K562 (cell line): ENCODE measurements around the gene ERICH6B. TPM values are rescaled to one million over a fixed set of nuclear protein-coding genes. Genes with fewer than 3 reads are reported as not detected.

ENCODE experiments used
- ATAC-seq: fragments of 200-7000 bp; cut with Tn5 transposase; 3 replicates; pipeline ENCODE4 v1.9.1; 2020; ENCODE audit warnings: moderate library complexity
- BruUV-seq: library from RNA; stranded (reverse); fragments of 400-500 nt; replicated peaks from 2 replicates; lab custom pipeline; 2021; lab: Mats Ljungman, UMichigan
- CTCF ChIA-PET: fragments of 300-600 bp; formaldehyde crosslinking; extraction: SDS; loops from one replicate; lab custom pipeline; 2021; ENCODE audit warnings: low intra/inter-chr PET ratio; lab: Yijun Ruan, JAX
- POLR2A ChIA-PET: fragments of 300-600, 350-650 bp; sonication (Branson Sonifier 250); formaldehyde crosslinking; extraction: SDS; loops from one replicate; lab custom pipeline; 2021; ENCODE audit warnings: antibody characterized with exemption, inconsistent platforms; lab: Yijun Ruan, JAX
- DNase-seq, 4 experiments: peaks; one replicate each; pipeline versions ENCODE4 v3.0.0 to v3.0.0-alpha.2; 2011 to 2018; ENCODE audit warnings: low spot score in 3 of 4, mixed read lengths in 3 of 4; ENCODE audit errors: extremely low read depth in 1 of 4
- FAIRE-seq: peaks from 2 replicates; lab custom pipeline; 2011; peaks lifted over from hg19 to GRCh38; lab: Jason Lieb, UNC
- H2AFZ ChIP-seq: 2 replicates; pipeline ENCODE4 v1.6.0; 2011; ENCODE audit warnings: low read depth, low read length, control low read depth, inconsistent platforms
- H3K27ac ChIP-seq: fragments of 200-600 bp; 3 replicates; pipeline ENCODE4 v1.8.0; 2011; ENCODE audit warnings: low read depth, mild to moderate bottlenecking, control low read depth, inconsistent platforms, low read length, moderate library complexity, mixed read lengths; ENCODE audit errors: extremely low read depth
- H3K27me3 ChIP-seq, 2 experiments: fragments of 300-600 bp in 1 of 2; 2 replicates in 1 of 2; 3 replicates in 1 of 2; pipeline versions ENCODE4 v1.6.0 to v1.8.0; 2011; ENCODE audit warnings: inconsistent platforms in 2 of 2, low read length in 2 of 2, mild to moderate bottlenecking in 1 of 2, mixed read lengths in 1 of 2, moderate library complexity in 1 of 2; ENCODE audit not compliant: control insufficient read depth in 2 of 2, insufficient read depth in 2 of 2
- H3K36me3 ChIP-seq: fragments of 300-600 bp; 3 replicates; pipeline ENCODE4 v1.8.0; 2011; ENCODE audit warnings: mild to moderate bottlenecking, low read length, inconsistent platforms; ENCODE audit not compliant: control insufficient read depth, insufficient read depth
- H3K4me1 ChIP-seq, 2 experiments: fragments of 200-600 bp in 1 of 2; replicated peaks in 1 of 2; 2 replicates in 1 of 2; 3 replicates in 1 of 2; pipeline versions ENCODE4 v1.5.1 to v1.8.0; 2011; ENCODE audit warnings: inconsistent platforms in 2 of 2, low read length in 2 of 2, mild to moderate bottlenecking in 1 of 2, mixed read lengths in 1 of 2, moderate library complexity in 1 of 2; ENCODE audit not compliant: control insufficient read depth in 2 of 2, insufficient read depth in 2 of 2
- H3K4me2 ChIP-seq: 2 replicates; pipeline ENCODE4 v1.6.1; 2011; ENCODE audit warnings: low read length, control low read depth, inconsistent platforms, mixed read lengths; ENCODE audit not compliant: insufficient read depth
- H3K4me3 ChIP-seq: fragments of 200-600 bp; sonication (generic), shearing (Covaris generic); 2 replicates; pipeline ENCODE4 v1.5.1; 2016; ENCODE audit warnings: control low read depth, inconsistent platforms
- H3K79me2 ChIP-seq: fragments of 200-600 bp; 3 replicates; pipeline ENCODE4 v1.8.0; 2011; ENCODE audit warnings: low read length, inconsistent platforms; ENCODE audit not compliant: control insufficient read depth, insufficient read depth
- H3K9ac ChIP-seq, 2 experiments: 2 replicates each; pipeline versions ENCODE4 v1.6.0 to v1.6.1; 2011; ENCODE audit warnings: low read depth in 2 of 2, low read length in 2 of 2, control low read depth in 1 of 2, inconsistent platforms in 1 of 2, mild to moderate bottlenecking in 1 of 2, mixed read lengths in 1 of 2; ENCODE audit not compliant: insufficient read depth in 1 of 2
- H3K9me1 ChIP-seq: one replicate; pipeline ENCODE4 v1.6.0; 2011; ENCODE audit warnings: inconsistent platforms, mild to moderate bottlenecking, low read length, moderate library complexity; ENCODE audit not compliant: control insufficient read depth, insufficient read depth
- H3K9me3 ChIP-seq: replicated peaks from 2 replicates; pipeline ENCODE4 v1.5.1; 2011; ENCODE audit warnings: low read depth, low read length, inconsistent platforms; ENCODE audit not compliant: control insufficient read depth, insufficient read depth
- H4K20me1 ChIP-seq: replicated peaks from 2 replicates; pipeline ENCODE4 v1.6.1; 2011; ENCODE audit warnings: low read length, inconsistent platforms, mixed read lengths; ENCODE audit not compliant: control insufficient read depth, insufficient read depth
- CHD1 ChIP-seq: fragments of 200-600 bp; sonication (generic); IDR thresholded peaks from one replicate; pipeline ENCODE4 v1.6.1; 2012; ENCODE audit warnings: mild to moderate bottlenecking, moderate library complexity, low read length, inconsistent platforms
- ERF ChIP-seq: fragments of 450-650 bp; formaldehyde crosslinking; IDR thresholded peaks from 2 replicates; pipeline ENCODE4 v1.4.0; 2020; ENCODE audit warnings: mild to moderate bottlenecking, mixed read lengths
- HDAC3 ChIP-seq: fragments of 450-650 bp; IDR thresholded peaks from 2 replicates; pipeline ENCODE4 v1.6.1; 2018; ENCODE audit warnings: borderline replicate concordance, mild to moderate bottlenecking, moderate library complexity; ENCODE audit not compliant: partially characterized antibody
- KAT2B ChIP-seq: IDR thresholded peaks from one replicate; pipeline ENCODE4 v1.6.1; 2012; ENCODE audit warnings: low read depth, mild to moderate bottlenecking, control low read depth, inconsistent platforms, low read length, moderate library complexity
- KLF10 ChIP-seq: fragments of 250-450 bp; sonication (Bioruptor Pico); IDR thresholded peaks from 2 replicates; pipeline ENCODE4 v1.6.1; 2021; ENCODE audit warnings: matching md5 sums
- KLF6 ChIP-seq: fragments of 250-450 bp; sonication (Bioruptor Pico); IDR thresholded peaks from 2 replicates; pipeline ENCODE4 v1.4.0; 2020; ENCODE audit warnings: mild to moderate bottlenecking, moderate library complexity, borderline replicate concordance
- NCOR1 ChIP-seq: fragments of 450-650 bp; IDR thresholded peaks from 2 replicates; pipeline ENCODE4 v1.6.1; 2016; ENCODE audit warnings: mild to moderate bottlenecking, moderate library complexity
- NFRKB ChIP-seq: fragments of 450-650 bp; IDR thresholded peaks from 2 replicates; pipeline ENCODE4 v1.6.1; 2016; ENCODE audit warnings: low read depth
- NR2C1 ChIP-seq, 2 experiments: fragments of 450-650 bp; IDR thresholded peaks; 2 replicates each; pipeline ENCODE4 v1.6.1; 2017; ENCODE audit warnings: mild to moderate bottlenecking in 2 of 2, antibody characterized with exemption in 1 of 2, inconsistent platforms in 1 of 2, missing compliant biosample characterization in 1 of 2, missing genetic modification characterization in 1 of 2
- OTX1 ChIP-seq: fragments of 450-650 bp; formaldehyde crosslinking; IDR thresholded peaks from 2 replicates; pipeline ENCODE4 v1.4.0; 2022; ENCODE audit warnings: mild to moderate bottlenecking
- RBM15 ChIP-seq: fragments of 200-400 bp; formaldehyde crosslinking; IDR thresholded peaks from 2 replicates; pipeline ENCODE4 v1.6.1; 2018; ENCODE audit warnings: mild to moderate bottlenecking, low read length, moderate library complexity; ENCODE audit not compliant: insufficient read depth
- WGBS: fragments of 100-300 bp; shearing (Covaris generic); methylation state at CpG from one replicate; pipeline ENCODE4 v1.1.6; 2016; ENCODE audit warnings: low coverage, mixed read lengths; ENCODE audit not compliant: insufficient coverage; ENCODE audit errors: missing lambda C conversion rate; 5-methylcytosine and 5-hydroxymethylcytosine counted together
- in situ Hi-C: fragments of 300-500 bp; cut with MboI; formaldehyde crosslinking; loops from 4 replicates; pipeline ENCODE4 v1.15.0; 2018; ENCODE audit warnings: inconsistent platforms, mixed read lengths
- intact Hi-C: fragments of 100-400 bp; cut with micrococcal nuclease; formaldehyde crosslinking; loops from 2 replicates; pipeline ENCODE4 v1.14.2; 2022
- polyA plus RNA-seq, 8 experiments: library from polyadenylated mRNA; depleted of rRNA in 4 of 8; stranded (reverse) in 5 of 8; unstranded in 3 of 8; fragments of >200 nt; fragmentation: Nextera tagmentation in 2 of 8; fragmentation: Illumina TruSeq in 1 of 8; extraction: Ambion mirVana in 2 of 8; extraction: Trizol in 1 of 8; gene quantifications; 2 replicates each; pipeline versions ENCODE4 v1.2.1 to v1.2.3, GENCODE V29; 2011 to 2014; ENCODE audit warnings: inconsistent platforms in 1 of 8, missing spikeins in 1 of 8
- total RNA-seq, 7 experiments: library from RNA; depleted of rRNA in 6 of 7; stranded (reverse); fragments of >200 nt in 6 of 7; fragmentation: Illumina TruSeq in 2 of 7; extraction: Trizol in 2 of 7; gene quantifications; 2 replicates each; pipeline versions ENCODE4 v1.2.1 to v1.2.3, GENCODE V29; 2011 to 2021; ENCODE audit warnings: low replicate concordance in 1 of 7
- TF ChIP-seq, protein P1 (sequence below): fragments of 250-450 bp; sonication (Bioruptor Pico); IDR thresholded peaks from 2 replicates; pipeline ENCODE4 v1.9.0; 2021; ENCODE audit warnings: mild to moderate bottlenecking
- TF ChIP-seq, protein P2 (sequence below): fragments of 450-650 bp; IDR thresholded peaks from 2 replicates; pipeline ENCODE4 v1.6.1; 2018; ENCODE audit warnings: mild to moderate bottlenecking, low read depth; ENCODE audit not compliant: partially characterized antibody
- TF ChIP-seq, protein P3 (sequence below): sonication (generic); formaldehyde crosslinking; IDR thresholded peaks from 2 replicates; pipeline ENCODE4 v1.8.0; 2023; ENCODE audit warnings: mild to moderate bottlenecking, missing genetic modification reagents

The ERICH6B gene
- total and polyA plus RNA-seq, 9 of the 15 experiments (the other 6 are each of a cell fraction or from before 2014, with no cell fraction given): not detected

DNA sequence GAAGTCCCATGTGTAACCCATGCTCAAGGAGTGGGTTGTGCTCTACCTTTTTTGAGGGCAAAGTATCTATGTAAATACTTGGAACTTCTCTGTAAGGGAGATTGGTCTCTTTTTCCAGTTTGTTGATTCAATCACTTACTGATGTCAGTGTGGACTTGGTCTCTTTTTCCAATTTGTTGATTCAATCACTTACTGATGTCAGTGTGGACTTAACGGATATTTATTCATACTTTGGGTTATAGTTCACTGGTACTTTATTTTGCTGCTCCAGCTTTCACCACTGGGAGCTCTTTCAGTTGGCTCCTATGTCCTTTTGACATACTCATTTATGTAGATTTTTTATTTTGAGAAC lies 114.4 kb downstream of the ERICH6B start:
- Histone ChIP-seq H3K27me3 (no peaks in the 10 kb centered on the region), H3K9me3 (no peaks in the 10 kb centered on the region), H2AFZ (no peak overlapping the region), H3K4me1 (peaks cover 0 to 6% of the 10 kb centered on the region in 2 experiments; a peak in 2 of 5 replicates), H3K9me1 (no peaks in the 10 kb centered on the region), H3K4me2 (no peak overlapping the region), H3K9ac (no peak overlapping the region), H4K20me1 (no peaks in the 10 kb centered on the region), H3K4me3 (no peak overlapping the region), H3K36me3 (peaks cover 50% of the 10 kb centered on the region; the same call in 2 of the 3 replicates), H3K27ac (no peak overlapping the region; the same call in 2 of the 3 replicates), H3K79me2 (no peaks in the 10 kb centered on the region)
- CTCF ChIA-PET: no interaction called here
- DNase-seq (no peak), FAIRE-seq (no peak), ATAC-seq (no peak)
- in situ Hi-C loops: no loop called here
- no TSS peak for BruUV-seq
- intact Hi-C loops: no loop called here
- 77% methylated on average over 1 of the region's 1 CpG for WGBS
- TF ChIP-seq, protein P1, sequence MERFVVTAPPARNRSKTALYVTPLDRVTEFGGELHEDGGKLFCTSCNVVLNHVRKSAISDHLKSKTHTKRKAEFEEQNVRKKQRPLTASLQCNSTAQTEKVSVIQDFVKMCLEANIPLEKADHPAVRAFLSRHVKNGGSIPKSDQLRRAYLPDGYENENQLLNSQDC (CRISPR knock-in tag): no peak
- TF ChIP-seq, protein P2, sequence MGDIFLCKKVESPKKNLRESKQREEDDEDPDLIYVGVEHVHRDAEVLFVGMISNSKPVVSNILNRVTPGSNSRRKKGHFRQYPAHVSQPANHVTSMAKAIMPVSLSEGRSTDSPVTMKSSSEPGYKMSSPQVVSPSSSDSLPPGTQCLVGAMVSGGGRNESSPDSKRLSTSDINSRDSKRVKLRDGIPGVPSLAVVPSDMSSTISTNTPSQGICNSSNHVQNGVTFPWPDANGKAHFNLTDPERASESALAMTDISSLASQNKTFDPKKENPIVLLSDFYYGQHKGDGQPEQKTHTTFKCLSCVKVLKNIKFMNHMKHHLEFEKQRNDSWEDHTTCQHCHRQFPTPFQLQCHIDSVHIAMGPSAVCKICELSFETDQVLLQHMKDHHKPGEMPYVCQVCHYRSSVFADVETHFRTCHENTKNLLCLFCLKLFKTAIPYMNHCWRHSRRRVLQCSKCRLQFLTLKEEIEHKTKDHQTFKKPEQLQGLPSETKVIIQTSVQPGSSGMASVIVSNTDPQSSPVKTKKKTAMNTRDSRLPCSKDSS: no peak
- TF ChIP-seq OTX1 (CRISPR knock-in tag) (no peak), NR2C1 (IDR thresholded peaks at IDR 0.05) (no peak), NR2C1 (tag; IDR thresholded peaks at IDR 0.05) (no peak), CHD1 (no peak), NCOR1 (no peak), ERF (CRISPR knock-in tag) (no peak), HDAC3 (no peak), RBM15 (no peak), NFRKB (no peak), KLF10 (CRISPR knock-in tag) (no peak), KAT2B (no peak), KLF6 (CRISPR knock-in tag) (no peak)
- TF ChIP-seq, protein P3, sequence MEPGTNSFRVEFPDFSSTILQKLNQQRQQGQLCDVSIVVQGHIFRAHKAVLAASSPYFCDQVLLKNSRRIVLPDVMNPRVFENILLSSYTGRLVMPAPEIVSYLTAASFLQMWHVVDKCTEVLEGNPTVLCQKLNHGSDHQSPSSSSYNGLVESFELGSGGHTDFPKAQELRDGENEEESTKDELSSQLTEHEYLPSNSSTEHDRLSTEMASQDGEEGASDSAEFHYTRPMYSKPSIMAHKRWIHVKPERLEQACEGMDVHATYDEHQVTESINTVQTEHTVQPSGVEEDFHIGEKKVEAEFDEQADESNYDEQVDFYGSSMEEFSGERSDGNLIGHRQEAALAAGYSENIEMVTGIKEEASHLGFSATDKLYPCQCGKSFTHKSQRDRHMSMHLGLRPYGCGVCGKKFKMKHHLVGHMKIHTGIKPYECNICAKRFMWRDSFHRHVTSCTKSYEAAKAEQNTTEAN (CRISPR knock-in tag): no peak
- POLR2A ChIA-PET: no interaction called here
